ENCODE data around the gene FRAS1. TPM values are rescaled to one million over a fixed set of nuclear protein-coding genes. Genes with fewer than 3 reads are reported as not detected.

Gene FRAS1
- total RNA-seq, 2 donors from 2014 or later: 2.1 to 4.0 TPM

DNA sequence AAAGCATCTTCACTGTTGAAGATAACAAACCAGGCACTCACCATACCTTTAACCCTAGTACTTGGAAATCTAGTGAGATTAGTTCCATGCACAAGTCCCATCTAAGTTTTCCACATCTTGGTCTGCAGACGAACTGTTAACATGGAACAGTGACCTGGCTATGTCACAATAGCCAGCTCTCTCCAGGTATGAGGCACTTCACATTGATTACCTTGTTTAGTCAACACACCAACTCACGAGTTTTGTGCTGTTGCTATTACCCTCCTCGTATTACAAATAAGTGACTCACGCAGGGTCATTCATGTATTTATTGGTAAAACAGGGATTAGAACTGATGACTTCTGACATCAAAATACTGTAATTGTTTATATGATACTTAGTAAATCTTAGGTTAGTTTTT, 36.4 kb upstream of the FRAS1 start:
- H3K27me3 ChIP-seq: no peaks in the 10 kb centered on the region
- intact Hi-C loops (cut with DNase I): no loop called here
- H3K9ac ChIP-seq (ENCODE audit: low read depth in 2 of 2, low read length in 2 of 2): no peak overlapping the region
- no peaks in the 10 kb centered on the region for H3K9me3 ChIP-seq
- TF ChIP-seq, protein P1, sequence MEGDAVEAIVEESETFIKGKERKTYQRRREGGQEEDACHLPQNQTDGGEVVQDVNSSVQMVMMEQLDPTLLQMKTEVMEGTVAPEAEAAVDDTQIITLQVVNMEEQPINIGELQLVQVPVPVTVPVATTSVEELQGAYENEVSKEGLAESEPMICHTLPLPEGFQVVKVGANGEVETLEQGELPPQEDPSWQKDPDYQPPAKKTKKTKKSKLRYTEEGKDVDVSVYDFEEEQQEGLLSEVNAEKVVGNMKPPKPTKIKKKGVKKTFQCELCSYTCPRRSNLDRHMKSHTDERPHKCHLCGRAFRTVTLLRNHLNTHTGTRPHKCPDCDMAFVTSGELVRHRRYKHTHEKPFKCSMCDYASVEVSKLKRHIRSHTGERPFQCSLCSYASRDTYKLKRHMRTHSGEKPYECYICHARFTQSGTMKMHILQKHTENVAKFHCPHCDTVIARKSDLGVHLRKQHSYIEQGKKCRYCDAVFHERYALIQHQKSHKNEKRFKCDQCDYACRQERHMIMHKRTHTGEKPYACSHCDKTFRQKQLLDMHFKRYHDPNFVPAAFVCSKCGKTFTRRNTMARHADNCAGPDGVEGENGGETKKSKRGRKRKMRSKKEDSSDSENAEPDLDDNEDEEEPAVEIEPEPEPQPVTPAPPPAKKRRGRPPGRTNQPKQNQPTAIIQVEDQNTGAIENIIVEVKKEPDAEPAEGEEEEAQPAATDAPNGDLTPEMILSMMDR (IDR thresholded peaks at IDR 0.05): no peak
- DNase-seq: no peak
- H3K27ac ChIP-seq: no peak overlapping the region
- no peak overlapping the region for H3K4me3 ChIP-seq
- no peaks in the 10 kb centered on the region for H3K4me1 ChIP-seq
- H3K36me3 ChIP-seq: no peaks in the 10 kb centered on the region

DNA sequence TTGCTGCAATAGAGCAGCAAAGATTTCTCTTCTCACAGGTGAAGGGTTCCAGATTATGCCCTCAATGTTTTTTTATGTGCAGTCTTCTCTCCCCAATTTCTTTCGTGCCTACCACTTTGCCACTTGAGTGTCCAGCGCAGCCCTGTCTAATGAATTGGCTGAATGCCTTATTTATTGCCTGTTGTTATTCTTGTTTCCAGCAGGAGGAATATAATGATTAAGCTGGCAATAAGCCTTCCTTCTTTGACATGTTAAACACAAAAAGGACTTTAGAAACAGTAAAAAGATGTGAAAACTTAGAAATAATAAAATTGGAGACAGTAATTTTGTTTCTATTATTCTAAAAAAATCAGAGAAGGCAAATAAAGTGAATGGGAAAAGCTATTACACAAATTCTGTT, 34.6 kb upstream of the FRAS1 start:
- Histone ChIP-seq H3K27me3 (no peaks in the 10 kb centered on the region), H3K9ac (ENCODE audit: low read depth in 2 of 2, low read length in 2 of 2) (no peak overlapping the region), H3K27ac (no peak overlapping the region), H3K4me1 (no peaks in the 10 kb centered on the region), H3K4me3 (no peak overlapping the region), H3K36me3 (no peaks in the 10 kb centered on the region), H3K9me3 (no peaks in the 10 kb centered on the region)
- intact Hi-C loops (cut with DNase I): no loop called here
- TF ChIP-seq, protein P1 (IDR thresholded peaks at IDR 0.05): no peak
- DNase-seq: no peak

DNA sequence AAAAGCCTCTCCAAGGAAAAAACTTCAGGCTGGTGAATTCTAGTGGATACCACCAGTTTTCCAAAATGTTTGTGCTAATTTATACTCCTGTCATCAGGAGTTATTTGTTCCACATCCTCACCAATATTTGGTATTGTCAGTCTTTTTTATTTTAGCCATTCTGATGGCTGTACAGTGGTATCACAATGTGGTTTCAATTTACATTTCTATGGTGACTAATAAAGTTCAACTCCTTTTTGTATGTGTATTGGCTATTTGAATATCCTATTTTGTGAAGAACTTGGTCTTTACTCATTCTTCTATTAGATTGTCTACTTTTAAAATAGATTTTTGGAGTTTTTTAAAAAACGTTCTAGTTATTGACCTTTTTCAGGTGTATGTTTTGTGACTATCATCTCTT, 33.0 kb upstream of the FRAS1 start:
- Histone ChIP-seq H3K4me1 (no peaks in the 10 kb centered on the region), H3K27me3 (no peaks in the 10 kb centered on the region), H3K36me3 (no peaks in the 10 kb centered on the region), H3K9me3 (no peaks in the 10 kb centered on the region), H3K4me3 (no peak overlapping the region), H3K27ac (no peak overlapping the region), H3K9ac (ENCODE audit: low read depth in 2 of 2, low read length in 2 of 2) (no peak overlapping the region)
- intact Hi-C loops (cut with DNase I): no loop called here
- TF ChIP-seq, protein P1 (IDR thresholded peaks at IDR 0.05): no peak
- no peak for DNase-seq

DNA sequence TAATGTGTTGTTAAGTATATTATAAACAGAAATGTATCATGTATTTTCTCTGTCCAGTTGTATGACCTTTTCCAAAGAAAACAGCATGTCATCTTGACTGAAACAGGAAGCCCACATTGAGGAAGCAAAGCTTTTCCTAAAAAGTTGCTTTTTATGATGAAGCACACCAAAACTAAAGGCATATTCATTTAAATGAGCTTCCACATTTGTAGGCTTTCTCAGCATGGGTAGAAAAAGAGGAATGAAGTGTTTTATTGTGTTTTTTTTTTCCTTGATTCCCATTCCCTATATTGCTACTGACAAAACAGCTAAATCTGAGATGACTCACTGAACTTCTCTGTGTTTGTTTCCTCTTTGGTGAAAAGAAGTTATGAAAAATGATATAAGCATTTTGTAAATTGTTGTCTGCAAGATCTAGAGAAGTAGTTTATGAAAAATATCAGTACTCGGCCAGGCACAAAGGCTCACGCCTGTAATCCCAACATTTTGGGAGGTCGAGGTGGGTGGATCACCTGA, 32.5 kb upstream of the FRAS1 start:
- Histone ChIP-seq H3K4me1 (no peaks in the 10 kb centered on the region), H3K4me3 (no peak overlapping the region), H3K9ac (ENCODE audit: low read depth in 2 of 2, low read length in 2 of 2) (no peak overlapping the region), H3K36me3 (no peaks in the 10 kb centered on the region), H3K9me3 (no peaks in the 10 kb centered on the region), H3K27me3 (no peaks in the 10 kb centered on the region), H3K27ac (no peak overlapping the region)
- intact Hi-C loops (cut with DNase I): no loop called here
- no peak for DNase-seq
- TF ChIP-seq, protein P1 (IDR thresholded peaks at IDR 0.05): no peak

- no peak for DNase-seq
- Histone ChIP-seq H3K27ac (no peak overlapping the region), H3K27me3 (no peaks in the 10 kb centered on the region), H3K9me3 (no peaks in the 10 kb centered on the region), H3K4me1 (no peaks in the 10 kb centered on the region), H3K9ac (ENCODE audit: low read depth in 2 of 2, low read length in 2 of 2) (no peak overlapping the region), H3K4me3 (no peak overlapping the region), H3K36me3 (no peaks in the 10 kb centered on the region)
- intact Hi-C loops (cut with DNase I): no loop called here
- TF ChIP-seq, protein P1 (IDR thresholded peaks at IDR 0.05): no peak
Observed at GRCh38 chr4:78031417-78031950, 25.6 kb upstream of the FRAS1 start.
